Kidney (tissue), 14 donors: ENCODE data around the gene FAT4. TPM values are rescaled to one million over a fixed set of nuclear protein-coding genes. Genes with fewer than 3 reads are reported as not detected.

Source experiments
- DNase-seq, 5 donors: peaks; one replicate each; pipeline ENCODE4 v3.0.0-alpha.2; 2013 to 2020
- FAIRE-seq: peaks from 2 replicates; lab custom pipeline; 2012; peaks lifted over from hg19 to GRCh38; lab: Jason Lieb, UNC
- H3K27ac ChIP-seq, 2 donors: one replicate each; pipeline ENCODE4 v1.7.0; 2013; ENCODE audit warnings: low read depth in 2 of 2, low read length in 2 of 2, inconsistent platforms in 1 of 2
- H3K27me3 ChIP-seq: one replicate; pipeline ENCODE4 v1.7.1; 2013; ENCODE audit warnings: low read length, inconsistent platforms; ENCODE audit not compliant: control insufficient read depth, insufficient read depth
- H3K36me3 ChIP-seq, 3 donors: one replicate each; pipeline versions ENCODE4 v1.7.0 to v1.7.1; 2013; ENCODE audit warnings: low read length in 3 of 3, control low read depth in 1 of 3, inconsistent platforms in 1 of 3; ENCODE audit not compliant: insufficient read depth in 3 of 3, control insufficient read depth in 2 of 3
- H3K4me1 ChIP-seq, 3 donors: one replicate each; pipeline versions ENCODE4 v1.7.0 to v1.7.1; 2013; ENCODE audit warnings: low read length in 3 of 3, inconsistent platforms in 1 of 3, low read depth in 1 of 3; ENCODE audit not compliant: control insufficient read depth in 2 of 3, insufficient read depth in 2 of 3
- H3K4me3 ChIP-seq, 3 donors: one replicate each; pipeline versions ENCODE4 v1.7.0 to v1.8.1; 2013; ENCODE audit warnings: low read length in 3 of 3, control low read depth in 1 of 3, inconsistent platforms in 1 of 3
- H3K9ac ChIP-seq, 3 donors: one replicate each; pipeline versions ENCODE4 v1.7.0 to v1.7.1; 2013; ENCODE audit warnings: low read length in 3 of 3, control low read depth in 1 of 3, inconsistent platforms in 1 of 3
- H3K9me3 ChIP-seq, 3 donors: one replicate each; pipeline versions ENCODE4 v1.7.0 to v1.7.1; 2013; ENCODE audit warnings: low read length in 3 of 3, control low read depth in 1 of 3, inconsistent platforms in 1 of 3; ENCODE audit not compliant: control insufficient read depth in 2 of 3, insufficient read depth in 1 of 3
- CTCF ChIP-seq: IDR thresholded peaks from 3 replicates; pipeline ENCODE4 v1.5.1; 2012; ENCODE audit warnings: mild to moderate bottlenecking, moderate library complexity, borderline replicate concordance; ENCODE audit not compliant: insufficient read depth; ENCODE audit errors: extremely low read depth
- intact Hi-C: fragments of 100-400 bp; cut with DNase I; formaldehyde crosslinking; loops from one replicate; pipeline ENCODE4 v1.11.1; 2022
- polyA plus RNA-seq: library from polyadenylated mRNA; stranded (reverse); fragments of 350-450 nt; fragmentation: Illumina TruSeq; extraction: RNeasy Lipid Tissue Mini Kit (QIAGEN cat#74804); gene quantifications from one replicate; pipeline ENCODE4 v1.2.3, GENCODE V29; 2014; ENCODE audit warnings: low read depth, low replicate concordance; ENCODE audit not compliant: insufficient read depth
- total RNA-seq: library from RNA; stranded (reverse); fragmentation: NEBNext Ultra II Directional; extraction: Animal tissue kit (Norgen Biotek cat#: 25700); gene quantifications from one replicate; pipeline ENCODE4 v1.2.1, GENCODE V29; 2021
- donor health status: control.
- donor health status: control.
- donor health status: control.
- donor health status: control.
- donor health status: control.
- donor health status: DM: yes; HTN: yes; CAD: no.
- donor health status: Normal renal cell carcinoma (clear cell type).

FAT4 gene
- total and polyA plus RNA-seq, 2 donors from 2014 or later, result 0.99 to 11.3 TPM

- TF ChIP-seq CTCF, result no peak
- H3K9ac ChIP-seq, result peak overlapping the region in 1 of 3 donors; percentile 15
- H3K27ac ChIP-seq, result no peak overlapping the region
- peaks cover 0 to 27% (median 0%) of the 10 kb centered on the region in 3 donors for H3K4me1 ChIP-seq
- H3K36me3 ChIP-seq, result no peaks in the 10 kb centered on the region
- H3K4me3 ChIP-seq, result peak overlapping the region; percentile 41 to 93 (median 83)
- no peaks in the 10 kb centered on the region for H3K9me3 ChIP-seq
- no peaks in the 10 kb centered on the region for H3K27me3 ChIP-seq
- no peak for FAIRE-seq
- no peak for DNase-seq
- intact Hi-C loops, result loop anchor here (10.0 kb wide), 1 partner anchor 421 kb away; no protein-coding TSS in a partner anchor
Measured at GRCh38 chr4:125313989-125314667, 627 bp upstream of the FAT4 start.

GRCh38 chr4:125315576-125316400 lies 1.0 kb downstream of the FAT4 start:
- FAIRE-seq, result no peak
- no peaks in the 10 kb centered on the region for H3K27me3 ChIP-seq
- DNase-seq, result peak; percentile 64 to 86 (median 79)
- peak overlapping the region; percentile 72 to 86 (median 78) for H3K9ac ChIP-seq
- no peak for TF ChIP-seq CTCF
- intact Hi-C loops, result loop anchor here (10.0 kb wide), 1 partner anchor 419 kb away; no protein-coding TSS in a partner anchor
- H3K4me1 ChIP-seq, result peaks cover 0 to 27% (median 0%) of the 10 kb centered on the region in 3 donors
- H3K9me3 ChIP-seq, result no peaks in the 10 kb centered on the region
- peak overlapping the region; percentile 83 to 93 (median 90) for H3K4me3 ChIP-seq
- peaks cover 0 to 3% (median 0%) of the 10 kb centered on the region in 3 donors for H3K36me3 ChIP-seq
- H3K27ac ChIP-seq, result peak overlapping the region; percentile 90 to 91

- H3K9me3 ChIP-seq, result no peaks in the 10 kb centered on the region
- DNase-seq (peak; percentile 47 to 74 (median 65)), FAIRE-seq (no peak)
- no peaks in the 10 kb centered on the region for H3K27me3 ChIP-seq
- H3K4me3 ChIP-seq, result peak overlapping the region; percentile 83 to 93 (median 90)
- H3K9ac ChIP-seq, result peak overlapping the region; percentile 5 to 86 (median 78)
- intact Hi-C loops, result loop anchor here (10.0 kb wide), 1 partner anchor 418 kb away; no protein-coding TSS in a partner anchor
- peaks cover 0 to 3% (median 0%) of the 10 kb centered on the region in 3 donors for H3K36me3 ChIP-seq
- peak overlapping the region in 1 of 2 donors; percentile 16 for H3K27ac ChIP-seq
- H3K4me1 ChIP-seq, result peaks cover 0 to 27% (median 0%) of the 10 kb centered on the region in 3 donors
- TF ChIP-seq CTCF, result no peak
Measured at GRCh38 chr4:125316401-125316790, 1.6 kb downstream of the FAT4 start.
